ENCODE results near the gene RGS10. TPM values are rescaled to one million over a fixed set of nuclear protein-coding genes. Genes with fewer than 3 reads are reported as not detected.

RGS10 gene
- total RNA-seq, 1 experiment from 2014 or later = 22.6 TPM

- TF ChIP-seq NFE2L1 (CRISPR knock-in tag; IDR thresholded peaks at IDR 0.05) = no peak
- H3K36me3 Mint-ChIP-seq = no peaks in the 10 kb centered on the region; the same call in 1 of the 2 replicates
- CTCF ChIA-PET = interaction anchor here (0.7 kb wide), 1 partner anchor 26 kb away, joined by 3 read pairs; no protein-coding TSS in a partner anchor
- H3K4me1 Mint-ChIP-seq = peaks cover 22% of the 10 kb centered on the region
- H3K9me3 Mint-ChIP-seq = no peaks in the 10 kb centered on the region
- no peak overlapping the region for H3K27ac Mint-ChIP-seq
- POLR2A ChIA-PET = no interaction called here
- no peak for ATAC-seq
- H3K4me3 Mint-ChIP-seq = no peak overlapping the region
- H3K27me3 Mint-ChIP-seq (ENCODE audit: low read depth) = no peaks in the 10 kb centered on the region
- no peak for DNase-seq (ENCODE audit: low spot score)
Observed at GRCh38 chr10:119518176-119518575, 24.3 kb downstream of the RGS10 start.

- Mint-ChIP-seq H3K27me3 (ENCODE audit: low read depth) (no peaks in the 10 kb centered on the region), H3K36me3 (no peaks in the 10 kb centered on the region; the same call in 1 of the 2 replicates), H3K9me3 (no peaks in the 10 kb centered on the region), H3K27ac (peak overlapping the region; percentile 41; the same call in 1 of the 2 replicates), H3K4me3 (no peak overlapping the region), H3K4me1 (peaks cover 22% of the 10 kb centered on the region)
- ChIA-PET POLR2A (no interaction called here), CTCF (interaction anchor here (0.7 to 1.4 kb wide), 2 partner anchors 26 to 72 kb away, joined by 3 to 4 read pairs; no protein-coding TSS in a partner anchor)
- no peak for ATAC-seq
- no peak for DNase-seq (ENCODE audit: low spot score)
- TF ChIP-seq JAZF1 (CRISPR knock-in tag; IDR thresholded peaks at IDR 0.05) = no peak
- no peak for TF ChIP-seq SOX15 (CRISPR knock-in tag; IDR thresholded peaks at IDR 0.05)
- TF ChIP-seq ATF6 (CRISPR knock-in tag; IDR thresholded peaks at IDR 0.05) = no peak
- TF ChIP-seq ATF2 (CRISPR knock-in tag; IDR thresholded peaks at IDR 0.05; ENCODE audit: borderline replicate concordance, low read depth) = no peak
- no peak for TF ChIP-seq NR1H2 (CRISPR knock-in tag; IDR thresholded peaks at IDR 0.05)
- no peak for TF ChIP-seq CBFB (CRISPR knock-in tag; IDR thresholded peaks at IDR 0.05; ENCODE audit: low read depth)
- no peak for TF ChIP-seq ZNF532 (CRISPR knock-in tag; IDR thresholded peaks at IDR 0.05; ENCODE audit: borderline replicate concordance)
- TF ChIP-seq MXD4 (CRISPR knock-in tag; IDR thresholded peaks at IDR 0.05; ENCODE audit: borderline replicate concordance) = no peak
- no peak for TF ChIP-seq MYBL2 (CRISPR knock-in tag; IDR thresholded peaks at IDR 0.05)
- TF ChIP-seq AR (CRISPR knock-in tag; IDR thresholded peaks at IDR 0.05) = no peak
- TF ChIP-seq EMX1 (CRISPR knock-in tag; IDR thresholded peaks at IDR 0.05) = no peak
Observed at GRCh38 chr10:119517235-119518141, 25.0 kb downstream of the RGS10 start.

Data from WTC11 (cell line).